Measurements from ENCODE around the gene MAN1A1.

Gene MAN1A1

DNA sequence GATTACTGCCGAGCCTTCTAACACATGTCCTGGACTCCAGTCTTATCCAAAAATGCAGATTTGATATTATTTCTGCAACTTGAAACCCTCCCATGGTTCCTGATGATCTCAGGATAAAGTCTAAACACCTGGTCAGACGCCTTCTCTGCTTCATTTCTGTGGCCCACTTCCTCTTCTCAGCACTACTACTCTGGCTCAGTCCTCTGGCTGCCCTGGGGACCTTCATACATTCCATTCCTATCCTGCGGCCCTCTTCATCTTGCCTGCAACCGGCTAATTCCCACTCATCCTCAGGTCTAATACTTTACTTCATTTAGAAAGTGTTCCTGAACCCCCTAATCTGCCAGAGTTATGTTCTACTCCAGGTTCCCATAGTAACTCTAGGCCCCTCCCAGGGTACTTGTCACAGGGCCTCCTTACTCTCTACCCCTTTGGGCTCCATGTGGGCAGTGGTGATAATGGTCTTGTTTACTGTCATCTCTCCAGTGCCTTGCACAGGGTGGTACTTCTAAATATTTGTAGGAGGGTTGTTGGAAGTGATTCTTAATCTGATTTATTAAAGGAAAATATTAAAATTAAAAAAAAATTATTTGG, 18.9 kb downstream of the MAN1A1 start:
- no peaks in the 10 kb centered on the region for H3K9me2 ChIP-seq (replicated peaks; ENCODE audit: insufficient read depth, low read length)
- H3K27ac ChIP-seq (ENCODE audit: low read depth, low read length) = no peak overlapping the region
- H3F3A ChIP-seq (ENCODE audit: insufficient read depth) = no peaks in the 10 kb centered on the region
- no peak overlapping the region for H3K4me2 ChIP-seq (ENCODE audit: low read depth, low read length, poor library complexity, severe bottlenecking)
- H3K4me3 ChIP-seq (ENCODE audit: insufficient read depth, low read length, poor library complexity, severe bottlenecking) = no peak overlapping the region
- no peaks in the 10 kb centered on the region for H3K27me3 ChIP-seq (ENCODE audit: low read length)
- H3K9me3 ChIP-seq (ENCODE audit: insufficient read depth, low read length) = no peaks in the 10 kb centered on the region
- no peaks in the 10 kb centered on the region for H3K79me2 ChIP-seq (ENCODE audit: insufficient read depth, low read length)
- no peak overlapping the region for H3K9ac ChIP-seq (ENCODE audit: low read length)
- TF ChIP-seq, protein P1, sequence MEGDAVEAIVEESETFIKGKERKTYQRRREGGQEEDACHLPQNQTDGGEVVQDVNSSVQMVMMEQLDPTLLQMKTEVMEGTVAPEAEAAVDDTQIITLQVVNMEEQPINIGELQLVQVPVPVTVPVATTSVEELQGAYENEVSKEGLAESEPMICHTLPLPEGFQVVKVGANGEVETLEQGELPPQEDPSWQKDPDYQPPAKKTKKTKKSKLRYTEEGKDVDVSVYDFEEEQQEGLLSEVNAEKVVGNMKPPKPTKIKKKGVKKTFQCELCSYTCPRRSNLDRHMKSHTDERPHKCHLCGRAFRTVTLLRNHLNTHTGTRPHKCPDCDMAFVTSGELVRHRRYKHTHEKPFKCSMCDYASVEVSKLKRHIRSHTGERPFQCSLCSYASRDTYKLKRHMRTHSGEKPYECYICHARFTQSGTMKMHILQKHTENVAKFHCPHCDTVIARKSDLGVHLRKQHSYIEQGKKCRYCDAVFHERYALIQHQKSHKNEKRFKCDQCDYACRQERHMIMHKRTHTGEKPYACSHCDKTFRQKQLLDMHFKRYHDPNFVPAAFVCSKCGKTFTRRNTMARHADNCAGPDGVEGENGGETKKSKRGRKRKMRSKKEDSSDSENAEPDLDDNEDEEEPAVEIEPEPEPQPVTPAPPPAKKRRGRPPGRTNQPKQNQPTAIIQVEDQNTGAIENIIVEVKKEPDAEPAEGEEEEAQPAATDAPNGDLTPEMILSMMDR (IDR thresholded peaks at IDR 0.05; ENCODE audit: insufficient read depth, low read length, poor library complexity, severe bottlenecking) = no peak
- TF ChIP-seq EZH2phosphoT487 (conservative IDR thresholded peaks at IDR 0.05; ENCODE audit: low read length) = no peak
- H4K20me1 ChIP-seq (ENCODE audit: low read depth, low read length) = no peaks in the 10 kb centered on the region
- H2AFZ ChIP-seq (ENCODE audit: low read depth, low read length, severe bottlenecking) = no peak overlapping the region
- no peaks in the 10 kb centered on the region for H3K36me3 ChIP-seq (ENCODE audit: low read length)

DNA sequence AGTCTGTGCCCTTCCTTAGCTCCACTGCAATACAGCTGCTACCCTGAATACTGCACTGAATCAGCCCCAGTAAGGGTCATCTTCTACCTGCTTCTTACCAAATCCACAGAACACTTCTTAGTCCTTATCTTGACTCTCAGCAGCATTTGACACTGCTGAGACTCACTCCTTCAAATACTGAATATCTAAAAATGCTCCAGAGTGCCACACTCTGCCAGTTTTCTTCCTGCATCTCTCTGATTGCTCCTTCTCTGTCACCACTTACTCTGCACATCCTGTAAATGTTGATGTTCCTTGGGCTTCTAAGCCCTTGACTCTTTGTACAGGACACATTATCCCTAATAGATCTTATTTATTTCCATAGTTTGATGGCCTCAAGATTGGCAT, 19.8 kb downstream of the MAN1A1 start:
- no peaks in the 10 kb centered on the region for H3K27me3 ChIP-seq (ENCODE audit: low read length)
- TF ChIP-seq, protein P1 (IDR thresholded peaks at IDR 0.05; ENCODE audit: insufficient read depth, low read length, poor library complexity, severe bottlenecking) = no peak
- TF ChIP-seq EZH2phosphoT487 (conservative IDR thresholded peaks at IDR 0.05; ENCODE audit: low read length) = no peak
- H3K36me3 ChIP-seq (ENCODE audit: low read length) = no peaks in the 10 kb centered on the region
- H3K27ac ChIP-seq (ENCODE audit: low read depth, low read length) = no peak overlapping the region
- no peak overlapping the region for H2AFZ ChIP-seq (ENCODE audit: low read depth, low read length, severe bottlenecking)
- no peak overlapping the region for H3K9ac ChIP-seq (ENCODE audit: low read length)
- no peaks in the 10 kb centered on the region for H3K9me3 ChIP-seq (ENCODE audit: insufficient read depth, low read length)
- H3K4me2 ChIP-seq (ENCODE audit: low read depth, low read length, poor library complexity, severe bottlenecking) = no peak overlapping the region
- H3K4me3 ChIP-seq (ENCODE audit: insufficient read depth, low read length, poor library complexity, severe bottlenecking) = no peak overlapping the region
- H3K79me2 ChIP-seq (ENCODE audit: insufficient read depth, low read length) = no peaks in the 10 kb centered on the region
- no peaks in the 10 kb centered on the region for H4K20me1 ChIP-seq (ENCODE audit: low read depth, low read length)
- H3F3A ChIP-seq (ENCODE audit: insufficient read depth) = no peaks in the 10 kb centered on the region
- H3K9me2 ChIP-seq (replicated peaks; ENCODE audit: insufficient read depth, low read length) = no peaks in the 10 kb centered on the region

DNA sequence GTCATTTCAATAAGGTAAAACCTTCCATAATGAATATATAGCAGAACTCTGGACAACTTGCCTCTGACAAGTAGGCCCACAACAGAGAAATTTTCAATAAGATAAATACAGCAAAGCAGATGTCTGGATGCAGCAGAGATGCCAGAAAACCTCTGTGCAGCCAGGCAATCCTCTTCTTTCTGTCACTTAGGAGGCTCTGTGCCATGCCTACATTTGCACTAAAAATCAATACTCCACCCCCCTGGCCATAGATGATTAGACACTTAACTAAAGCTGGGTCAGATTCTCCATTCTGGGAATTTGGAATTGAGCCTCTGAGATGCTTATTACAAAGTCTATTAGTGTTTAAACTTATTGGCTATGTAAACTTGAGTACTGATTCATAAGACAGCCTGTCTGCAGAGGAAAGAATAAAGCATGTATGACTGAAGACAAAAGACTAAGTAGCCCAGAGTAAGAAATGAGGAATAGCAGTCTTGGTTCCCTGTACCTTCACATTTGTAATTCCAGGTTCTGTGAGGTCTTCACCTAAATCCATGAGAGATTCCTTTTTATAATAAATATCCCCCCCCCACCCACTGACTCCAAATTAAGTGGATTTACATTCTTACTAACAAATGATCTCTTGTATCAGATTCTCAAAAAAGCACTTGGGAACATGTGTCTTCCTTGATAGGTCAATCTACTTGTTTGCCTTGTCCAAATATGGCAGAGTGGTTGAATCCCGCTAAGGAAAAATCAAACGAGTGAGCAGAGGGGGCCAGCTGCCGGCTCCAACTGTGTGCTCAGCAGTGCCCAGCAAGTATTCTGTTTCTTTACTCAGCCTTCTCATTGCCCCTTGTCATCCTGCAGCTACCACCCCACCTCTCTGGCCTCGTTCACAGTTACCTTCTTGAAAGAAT, 20.4 kb downstream of the MAN1A1 start:
- Histone ChIP-seq H3K9ac (ENCODE audit: low read length) (no peak overlapping the region), H3K27ac (ENCODE audit: low read depth, low read length) (no peak overlapping the region), H3K4me2 (ENCODE audit: low read depth, low read length, poor library complexity, severe bottlenecking) (no peak overlapping the region), H3K36me3 (ENCODE audit: low read length) (no peaks in the 10 kb centered on the region), H3F3A (ENCODE audit: insufficient read depth) (no peaks in the 10 kb centered on the region), H3K4me3 (ENCODE audit: insufficient read depth, low read length, poor library complexity, severe bottlenecking) (no peak overlapping the region), H3K9me3 (ENCODE audit: insufficient read depth, low read length) (no peaks in the 10 kb centered on the region), H2AFZ (ENCODE audit: low read depth, low read length, severe bottlenecking) (no peak overlapping the region), H3K9me2 (replicated peaks; ENCODE audit: insufficient read depth, low read length) (no peaks in the 10 kb centered on the region), H3K79me2 (ENCODE audit: insufficient read depth, low read length) (no peaks in the 10 kb centered on the region), H4K20me1 (ENCODE audit: low read depth, low read length) (no peaks in the 10 kb centered on the region), H3K27me3 (ENCODE audit: low read length) (no peaks in the 10 kb centered on the region)
- TF ChIP-seq, protein P1 (IDR thresholded peaks at IDR 0.05; ENCODE audit: insufficient read depth, low read length, poor library complexity, severe bottlenecking) = no peak
- no peak for TF ChIP-seq EZH2phosphoT487 (conservative IDR thresholded peaks at IDR 0.05; ENCODE audit: low read length)

Measured in SU-DHL-6 (cell line).